Stimulated activated CD4-positive, alpha-beta T cell treated with anti-CD3 and anti-CD28 coated beads, Interleukin-2, amount 100 ng/mL, for 4 hours (primary cell): ENCODE data around the gene SURF1.
"Not testable (repeated sequence)": the region's sequence is repeated elsewhere in the genome, so short reads cannot be mapped to it uniquely, and the experiment has no call there.

Experiments used
- DNase-seq: peaks from one replicate; pipeline ENCODE4 v3.0.0-alpha.2; 2020; ENCODE audit warnings: low read depth

Gene SURF1

DNA sequence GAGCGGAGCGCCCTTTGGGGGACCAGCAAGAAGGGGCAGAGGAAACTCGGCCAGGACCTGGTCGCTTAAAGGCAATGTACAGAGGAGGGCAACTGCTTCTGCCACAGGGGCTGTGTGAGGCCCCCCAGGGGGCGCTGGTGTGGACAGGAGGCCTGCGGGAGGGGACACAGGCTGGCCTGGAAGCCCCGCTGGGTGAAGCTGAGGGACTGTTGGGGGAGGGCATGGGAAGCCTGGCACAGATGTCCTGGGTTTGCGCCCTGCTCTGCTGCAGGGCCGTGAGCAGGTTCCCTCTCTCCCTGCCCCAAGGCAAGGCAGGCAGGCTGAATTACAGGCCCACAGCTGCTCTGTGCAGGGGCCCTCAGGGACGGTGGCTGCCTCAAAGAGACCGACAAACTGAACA is 13.7 kb downstream of the SURF1 start:
- DNase-seq = no peak

DNA sequence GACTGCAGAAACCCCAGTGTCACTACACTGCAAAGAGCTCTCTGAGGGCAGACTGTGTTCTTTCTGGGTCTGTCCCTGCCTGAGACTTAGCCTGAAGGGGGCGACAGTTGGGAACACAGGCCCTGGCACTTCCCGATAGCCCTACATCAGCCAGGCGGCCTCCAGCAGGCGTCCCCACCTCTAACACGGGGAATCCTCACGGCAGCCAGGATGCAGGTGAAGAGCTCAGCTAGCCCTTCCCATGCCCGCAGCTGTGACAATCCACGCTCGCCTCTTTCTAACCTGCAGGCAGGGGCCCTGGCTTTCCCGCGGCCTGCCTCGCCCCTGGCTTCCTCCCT is 14.2 kb downstream of the SURF1 start:
- DNase-seq = no peak

- no peak for DNase-seq
Measured at GRCh38 chr9:133341369-133342068, 14.8 kb downstream of the SURF1 start.

- no peak for DNase-seq
Measured at GRCh38 chr9:133340916-133341315, 15.4 kb downstream of the SURF1 start.

DNA sequence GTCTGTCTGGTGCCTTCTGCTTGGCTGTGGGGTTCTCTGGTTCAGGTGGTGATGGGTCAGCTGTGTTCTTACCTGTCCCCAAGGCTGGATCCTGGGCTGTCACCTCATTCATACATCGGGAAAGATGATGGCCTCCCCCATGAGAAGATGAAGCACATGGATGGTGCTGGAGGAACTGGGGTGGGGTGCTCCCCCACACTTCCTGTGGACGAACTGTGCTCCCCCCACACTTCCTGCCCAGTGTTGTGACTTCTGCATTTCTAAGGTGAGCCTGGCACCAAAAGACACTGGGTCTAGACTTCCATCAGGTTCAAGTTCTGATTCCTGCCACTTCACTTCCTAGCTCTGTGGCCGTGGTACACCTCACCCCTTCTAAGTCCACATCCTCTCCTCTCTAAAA is 16.0 kb downstream of the SURF1 start:
- no peak for DNase-seq

DNA sequence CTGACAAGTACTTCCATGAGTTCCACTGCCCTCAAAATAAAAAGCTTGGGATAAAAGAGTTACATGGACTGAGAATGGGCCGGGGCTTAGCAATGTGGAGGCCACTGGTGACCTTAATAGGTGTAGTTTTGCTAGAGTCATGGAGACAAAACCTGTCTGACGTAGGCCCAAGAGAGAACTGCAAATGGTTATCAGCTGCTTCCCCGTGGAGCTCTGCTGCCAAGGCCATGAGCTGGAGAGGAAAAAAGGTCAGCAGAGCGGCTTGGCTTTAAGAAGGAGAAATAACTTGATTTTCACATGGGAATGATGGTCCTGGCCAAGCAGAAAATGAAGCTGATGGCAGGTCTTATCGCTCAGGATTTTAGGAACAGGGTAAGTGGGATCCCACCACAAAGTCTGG is 16.6 kb downstream of the SURF1 start:
- DNase-seq = no peak

GRCh38 chr9:133335924-133336811 is 20.1 kb downstream of the SURF1 start, which contains the start of gene SURF6:
Gene SURF6, minus strand, starts transcription at chr9:133336188. Its CDS starts 56 bp downstream, at chr9:133336132.
- peak; percentile 91 for DNase-seq

DNA sequence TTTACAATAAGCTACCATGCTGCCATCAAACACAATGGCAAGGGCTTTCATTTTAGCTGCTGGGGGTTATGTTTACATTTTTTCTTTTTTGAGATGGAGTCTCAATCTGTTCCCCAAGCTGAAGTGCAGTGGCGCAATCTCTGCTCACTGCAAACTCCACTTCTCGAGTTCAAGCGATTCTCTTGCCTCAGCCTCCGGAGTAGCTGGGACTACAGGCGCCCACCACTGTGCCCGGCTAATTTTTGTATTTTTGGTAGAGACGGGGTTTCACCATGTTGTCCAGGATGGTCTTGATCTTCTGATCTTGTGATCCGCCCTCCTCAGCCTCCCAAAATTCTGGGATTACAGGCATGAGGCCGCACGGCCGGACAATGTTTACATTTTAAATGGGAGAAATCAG is 21.4 kb downstream of the SURF1 start:
- DNase-seq = not testable (repeated sequence)

DNA sequence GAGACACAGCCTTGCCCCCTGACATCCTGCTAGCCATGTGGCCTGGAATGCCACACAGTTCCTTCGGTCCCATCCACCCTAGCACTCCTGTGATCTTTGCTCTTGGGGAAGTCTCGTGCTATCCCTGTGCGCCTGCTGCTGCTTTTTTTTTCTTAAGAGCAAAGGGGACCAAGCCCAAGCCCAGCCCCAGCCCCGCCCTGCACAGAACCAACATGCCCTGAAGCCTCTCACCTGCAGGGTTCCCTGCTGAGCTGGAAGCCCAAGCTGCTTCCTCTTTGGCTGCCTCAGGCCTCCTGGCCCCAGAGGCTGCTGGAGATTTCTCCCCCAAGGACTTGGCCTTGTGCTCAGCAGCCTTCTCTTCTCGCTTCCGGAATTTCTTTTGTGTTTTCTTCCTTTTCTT is 22.1 kb downstream of the SURF1 start:
- DNase-seq = no peak

DNA sequence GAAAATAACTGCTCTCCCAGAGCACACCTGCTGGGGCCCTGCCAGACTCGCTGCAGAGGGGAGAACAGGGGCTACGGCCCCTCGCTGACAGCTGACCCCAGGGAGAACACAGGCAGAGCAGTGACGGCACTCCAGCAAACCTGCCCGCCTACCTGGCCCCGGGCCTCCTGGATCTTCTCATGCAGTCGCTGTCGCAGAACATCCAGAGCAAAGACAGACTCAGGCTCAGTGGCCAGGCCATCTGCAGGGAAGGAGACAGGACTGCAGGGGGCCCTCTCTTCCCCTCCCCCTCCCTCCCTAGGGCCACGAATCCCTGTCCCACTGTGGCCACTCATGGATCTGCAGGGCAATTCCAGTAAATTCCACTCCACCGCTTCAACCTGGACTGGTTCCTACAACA is 22.7 kb downstream of the SURF1 start:
- DNase-seq = no peak

DNA sequence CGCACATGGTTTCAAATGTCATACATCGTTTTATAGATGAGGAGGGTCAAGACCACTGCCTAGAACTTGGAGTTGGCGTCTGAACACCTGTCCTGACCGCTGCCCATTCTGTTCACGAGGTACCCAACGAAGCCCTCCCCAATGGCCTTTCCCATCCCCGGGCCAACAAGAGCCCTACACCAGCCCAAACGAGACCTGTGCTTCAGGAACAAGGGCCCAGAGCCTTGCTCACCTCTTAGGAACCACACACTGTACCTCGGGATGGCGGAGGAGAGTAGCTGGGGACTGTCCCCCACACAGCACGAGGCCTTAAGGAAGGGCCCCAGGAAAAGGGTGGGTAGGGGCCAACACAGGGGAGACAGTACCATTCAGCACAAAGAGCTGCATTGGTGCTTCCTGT is 23.3 kb downstream of the SURF1 start:
- DNase-seq = no peak

- no peak for DNase-seq
Measured at GRCh38 chr9:133332381-133332730, 23.9 kb downstream of the SURF1 start.

GRCh38 chr9:133331641-133332380 is 24.5 kb downstream of the SURF1 start:
- no peak for DNase-seq

DNA sequence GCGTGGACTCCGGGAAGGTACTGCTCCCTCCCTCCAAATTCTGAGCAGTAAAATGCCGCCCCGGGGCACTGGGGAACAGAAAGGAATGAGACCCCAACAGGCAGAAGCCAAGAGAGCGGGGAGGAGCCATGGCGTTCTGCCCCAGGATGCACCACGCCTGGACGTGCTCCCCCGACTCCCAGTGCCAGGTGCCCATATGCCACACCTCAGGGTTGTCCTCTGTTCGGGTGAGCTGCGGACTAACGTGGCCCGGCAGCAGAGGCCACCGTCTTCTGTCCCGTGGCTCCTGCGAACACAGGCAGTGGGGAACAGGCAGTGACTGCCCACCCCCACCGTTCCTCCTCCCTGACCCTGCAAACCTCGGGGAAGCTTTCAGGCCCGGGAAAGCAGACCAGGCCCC is 25.1 kb downstream of the SURF1 start:
- no peak for DNase-seq

DNA sequence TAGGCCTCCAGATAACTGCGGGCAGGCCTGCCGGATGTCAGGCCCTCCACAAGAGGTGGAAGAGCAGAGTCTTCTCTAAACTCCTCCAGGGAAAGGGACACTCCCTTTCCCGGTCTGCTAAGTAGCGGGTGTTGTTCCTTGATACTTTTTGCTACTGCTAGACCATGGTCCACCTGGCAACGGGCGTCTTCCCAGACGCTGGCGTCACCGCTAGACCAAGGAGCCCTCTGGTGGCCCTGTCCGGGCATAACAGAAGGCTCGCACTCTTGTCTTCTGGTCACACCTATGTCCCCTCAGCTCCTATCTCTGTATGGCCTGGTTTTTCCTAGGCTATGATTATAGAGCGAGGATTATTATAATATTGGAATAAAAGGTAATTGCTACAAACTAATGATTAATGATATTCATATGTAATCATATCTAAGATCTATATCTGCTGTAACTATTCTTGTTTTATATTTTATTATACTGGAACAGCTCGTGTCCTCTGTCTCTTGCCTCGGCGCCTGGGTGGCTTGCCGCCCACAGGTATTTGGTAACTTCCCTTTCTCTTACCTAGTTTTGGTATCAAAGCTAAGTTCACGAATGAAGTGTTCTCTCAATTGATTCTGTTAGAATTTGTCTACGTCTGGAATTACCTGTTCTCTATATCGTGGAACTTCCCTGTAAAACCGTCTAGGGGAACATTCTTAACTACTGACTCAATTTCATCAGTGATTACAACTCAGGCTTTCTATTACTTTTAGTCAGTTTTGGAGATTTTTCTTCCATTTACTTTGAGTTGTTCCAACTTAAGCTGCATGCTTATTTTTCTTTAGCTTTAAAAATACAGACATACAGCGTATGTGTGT is 26.8 kb downstream of the SURF1 start:
- not testable (repeated sequence) for DNase-seq

DNA sequence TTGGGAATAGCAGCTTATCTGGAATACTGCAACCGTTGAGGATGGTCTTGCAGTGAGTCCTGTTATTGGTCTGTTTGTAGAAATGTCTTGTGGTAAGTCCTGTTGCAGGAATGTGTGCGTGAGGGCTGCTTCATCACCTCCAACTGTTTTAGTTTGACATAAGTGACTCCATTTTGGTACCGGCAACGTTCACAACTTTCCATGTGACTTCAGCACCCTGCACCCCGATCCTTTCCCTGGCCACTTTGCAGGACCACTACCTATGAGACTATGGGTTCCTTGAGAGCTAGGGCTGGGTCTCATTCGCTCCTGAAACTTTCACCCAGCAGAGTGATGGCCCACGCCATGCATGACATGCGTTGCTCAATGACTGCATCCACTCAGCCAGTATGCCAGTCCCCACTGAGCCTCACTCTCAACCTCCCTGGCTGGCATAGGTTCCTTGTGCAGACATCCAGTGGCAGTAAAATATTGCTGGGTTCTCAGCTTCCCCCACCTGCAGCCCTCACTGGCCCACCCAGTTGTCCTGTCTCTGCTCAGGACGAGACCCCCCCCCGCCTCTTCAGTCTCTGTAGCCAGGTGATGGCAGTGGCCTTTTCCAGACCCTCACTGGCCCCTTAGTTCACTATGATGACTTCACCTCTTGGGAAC is 28.3 kb downstream of the SURF1 start:
- DNase-seq = no peak

DNA sequence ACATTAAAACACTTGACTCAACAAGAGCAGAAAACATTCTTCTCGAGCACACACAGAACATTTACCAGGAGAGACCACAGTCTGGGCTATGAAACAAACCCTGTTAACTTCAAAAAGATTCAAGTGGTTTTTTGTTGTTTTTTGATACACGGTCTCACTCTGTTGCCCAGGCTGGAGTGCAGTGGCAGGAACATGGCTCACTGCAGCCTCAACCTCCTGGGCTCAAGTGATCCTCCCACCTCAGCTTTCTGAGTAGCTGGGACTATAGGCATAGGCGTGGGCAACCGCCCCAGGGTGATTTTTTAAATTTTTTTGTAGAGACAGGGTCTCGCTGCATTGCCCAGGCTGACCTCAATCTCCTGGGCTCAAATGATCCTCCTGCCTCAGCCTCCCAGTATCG is 29.3 kb downstream of the SURF1 start:
- DNase-seq = not testable (repeated sequence)

GRCh38 chr9:133323991-133324703 is 32.1 kb downstream of the SURF1 start:
- no peak for DNase-seq

DNA sequence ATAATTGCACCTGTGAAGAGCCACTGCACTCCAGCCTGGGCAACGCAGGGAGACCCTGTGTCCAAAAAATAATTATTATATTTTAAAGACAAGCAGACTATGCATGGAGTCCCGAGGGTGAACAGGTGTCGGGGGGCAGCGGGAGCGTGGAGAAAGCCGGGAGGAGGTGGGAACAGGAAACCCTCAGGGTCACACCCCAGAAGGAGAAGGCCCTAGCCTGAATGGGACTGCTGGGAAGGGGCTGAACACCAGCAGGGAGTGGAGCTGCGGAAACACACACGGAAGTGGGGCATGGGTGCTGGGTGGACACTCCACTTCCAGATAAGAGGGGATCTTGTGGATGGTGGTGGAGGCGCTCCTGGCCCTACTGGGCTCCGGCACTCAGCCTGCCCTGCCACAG is 33.1 kb downstream of the SURF1 start:
- no peak for DNase-seq

DNA sequence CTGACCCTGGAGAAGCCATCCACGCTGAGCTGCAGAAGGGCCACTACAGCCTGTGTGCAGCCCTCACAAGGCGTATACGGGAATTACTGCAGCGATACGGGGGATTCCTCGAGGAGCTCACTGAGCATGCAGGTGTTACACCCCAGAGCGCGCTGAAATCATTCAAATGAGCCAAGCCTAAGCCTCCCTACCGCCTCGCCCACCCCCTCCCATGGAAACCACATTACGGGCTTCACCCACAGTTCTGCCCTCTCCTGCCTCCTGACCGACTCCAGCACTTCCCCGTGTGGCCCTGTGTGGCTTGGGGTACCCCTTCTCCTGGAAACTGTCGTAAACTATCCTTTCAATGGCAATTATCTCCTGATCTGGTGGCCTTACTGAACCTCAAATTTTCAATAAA is 33.6 kb downstream of the SURF1 start:
- DNase-seq = no peak
